Sciatic nerve (tissue), 2 donors: ENCODE measurements around the gene AHNAK. TPM values are rescaled to one million over a fixed set of nuclear protein-coding genes. Genes with fewer than 3 reads are reported as not detected.

ENCODE experiments used
- ATAC-seq: fragments of 200-7000 bp; cut with Tn5 transposase; one replicate; pipeline ENCODE4 v1.9.1; 2020; ENCODE audit warnings: mild to moderate bottlenecking, moderate library complexity
- DNase-seq: peaks from one replicate; pipeline ENCODE4 v3.0.0-alpha.2; 2020; ENCODE audit warnings: low spot score
- intact Hi-C: fragments of 100-400 bp; cut with DNase I; formaldehyde crosslinking; loops from one replicate; pipeline ENCODE4 v1.14.2; 2022
- total RNA-seq: library from RNA; stranded (reverse); fragmentation: NEBNext Ultra II Directional; extraction: Animal tissue kit (Norgen Biotek cat#: 25700); gene quantifications from one replicate; pipeline ENCODE4 v1.2.1, GENCODE V29; 2021
- donor health status: DM: no; HTN: no; CAD: no.
- donor health status: DM: no; HTN: no; CAD: no.

The AHNAK gene
- total RNA-seq, 1 donor from 2014 or later = 2,773 TPM

- intact Hi-C loops = no loop called here
- DNase-seq = no peak
- ATAC-seq = peak; percentile 43
These were observed 113.3 kb downstream of the AHNAK start for GRCh38 chr11:62433141-62433903.

- DNase-seq (no peak), ATAC-seq (no peak)
- intact Hi-C loops = no loop called here
These were observed 113.9 kb downstream of the AHNAK start for GRCh38 chr11:62432695-62433094.

- ATAC-seq = no peak
- no peak for DNase-seq
- intact Hi-C loops = no loop called here
These were observed 115.3 kb downstream of the AHNAK start for GRCh38 chr11:62431171-62431901.

DNA sequence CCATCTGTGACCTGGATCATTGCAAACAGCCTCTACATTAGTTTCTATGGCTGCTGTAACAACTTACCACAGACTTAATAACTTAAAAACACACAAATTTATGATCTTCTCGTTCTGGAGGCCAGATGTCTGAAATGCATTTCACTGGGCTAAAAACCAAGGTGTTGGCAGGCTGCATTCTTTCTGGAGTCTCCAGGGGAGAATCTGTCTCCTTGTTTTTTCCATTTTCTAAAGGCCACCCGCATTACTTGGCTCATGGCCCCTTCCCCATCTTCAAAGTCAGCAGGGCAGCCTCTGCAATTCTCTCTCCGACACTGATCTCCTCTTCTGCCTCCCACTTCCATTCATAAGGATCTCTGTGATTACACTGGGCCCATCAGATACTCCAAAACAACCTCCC is 116.2 kb downstream of the AHNAK start:
- intact Hi-C loops = no loop called here
- no peak for ATAC-seq

DNA sequence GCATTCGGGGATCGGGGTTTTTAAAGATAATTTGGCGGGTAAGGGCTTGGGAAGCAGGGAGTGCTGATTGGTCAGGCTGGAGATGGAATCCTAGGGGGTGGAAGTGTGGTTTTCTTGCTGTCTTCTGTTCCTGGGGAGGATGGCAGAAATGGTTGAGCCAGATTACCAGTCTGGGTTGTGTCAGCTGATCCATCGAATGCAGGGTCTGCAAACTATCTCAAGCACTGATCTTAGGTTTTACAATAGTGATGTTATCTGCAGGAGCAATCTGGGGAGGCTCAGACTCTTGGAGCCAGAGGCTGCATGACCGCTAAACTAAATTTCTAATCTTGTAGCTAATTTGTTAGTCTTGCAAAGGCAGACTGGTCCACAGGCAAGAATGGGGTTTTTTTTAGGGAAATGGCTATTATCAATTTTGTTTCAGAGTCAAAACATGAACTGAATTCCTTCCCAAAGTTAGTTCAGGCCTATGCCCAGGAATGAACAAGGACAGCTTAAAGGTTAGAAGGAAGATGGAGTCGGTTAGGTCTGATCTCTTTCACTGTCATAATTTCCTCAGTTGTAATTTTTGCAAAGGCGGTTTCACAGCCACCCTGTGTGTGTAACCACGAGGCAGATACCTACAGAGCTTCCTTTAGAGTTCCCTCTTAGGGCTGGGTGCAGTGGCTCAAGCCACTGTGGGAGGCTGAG is 117.6 kb downstream of the AHNAK start:
- ATAC-seq (no peak), DNase-seq (no peak)
- intact Hi-C loops = loop anchor here (5.0 kb wide), 1 partner anchor 113 kb away; no protein-coding TSS in a partner anchor

More for the DNA sequence above, 116.2 kb downstream of the AHNAK start:
- no peak for DNase-seq

- ATAC-seq = no peak
These were observed 118.9 kb downstream of the AHNAK start for GRCh38 chr11:62427630-62428233.

DNA sequence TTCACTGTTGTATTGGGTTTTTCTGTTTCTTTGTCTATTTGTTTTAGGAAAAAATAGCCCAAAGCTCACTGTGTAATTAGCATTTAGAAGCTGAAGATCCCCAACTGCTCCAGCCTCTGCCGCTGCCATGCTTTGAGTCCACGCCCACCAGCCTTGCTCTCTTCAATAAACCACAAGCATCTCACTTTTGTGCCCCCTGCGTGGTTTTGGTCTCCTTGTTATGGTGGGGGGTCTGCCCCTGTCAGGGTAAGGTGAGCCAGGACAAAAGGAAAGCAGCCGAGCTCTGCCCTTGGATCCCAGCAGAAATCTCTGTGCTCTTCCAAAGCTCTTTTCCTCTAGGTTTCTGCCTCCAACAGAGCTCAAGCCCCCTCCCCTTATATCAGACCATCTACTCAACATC is 123.6 kb downstream of the AHNAK start:
- DNase-seq = no peak
- intact Hi-C loops = no loop called here
- ATAC-seq = no peak

More at GRCh38 chr11:62427630-62428233, 118.9 kb downstream of the AHNAK start:
- intact Hi-C loops = loop anchor here (5.0 kb wide), 1 partner anchor 115 kb away; no protein-coding TSS in a partner anchor
- DNase-seq = no peak

GRCh38 chr11:62421996-62422395 is 124.6 kb downstream of the AHNAK start:
- intact Hi-C loops = no loop called here
- DNase-seq = no peak
- ATAC-seq = no peak

- no peak for DNase-seq
- ATAC-seq = no peak
- intact Hi-C loops = no loop called here
These were observed 125.7 kb downstream of the AHNAK start for GRCh38 chr11:62420882-62421281.

GRCh38 chr11:62419943-62420342 is 126.7 kb downstream of the AHNAK start:
- ATAC-seq (no peak), DNase-seq (no peak)
- intact Hi-C loops = no loop called here

DNA sequence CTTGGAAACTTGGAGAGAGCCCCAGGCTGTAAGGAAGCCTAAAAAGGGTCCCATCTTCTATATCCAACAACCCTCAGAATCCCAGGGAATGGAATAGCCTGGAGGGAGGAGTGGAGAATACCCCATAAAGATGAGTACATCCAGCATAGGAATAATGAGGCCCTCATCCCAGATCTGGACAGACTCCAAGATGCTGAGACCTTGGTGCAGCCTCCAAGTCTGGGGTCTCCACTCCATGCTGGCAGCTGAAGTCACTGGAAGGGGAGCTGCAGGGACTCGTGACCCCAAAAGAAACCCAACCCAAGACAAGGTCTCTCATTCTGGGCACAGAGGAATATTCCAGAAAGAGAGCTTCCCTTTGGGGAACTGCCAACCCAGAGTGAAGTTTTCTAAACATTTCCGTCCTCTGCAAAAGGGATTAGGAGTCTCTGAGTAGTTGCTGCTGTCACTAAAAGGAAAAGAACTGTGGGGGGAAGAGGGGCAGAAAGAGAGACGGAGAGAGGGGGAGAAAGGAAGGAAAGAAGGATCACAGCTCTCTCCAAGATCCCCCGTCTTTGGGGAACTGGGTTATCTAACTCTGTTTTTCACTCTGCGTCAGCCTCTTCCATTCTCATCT is 127.2 kb downstream of the AHNAK start:
- DNase-seq (no peak), ATAC-seq (peak; percentile 31)
- intact Hi-C loops = no loop called here

- DNase-seq (no peak), ATAC-seq (no peak)
- intact Hi-C loops = no loop called here
These were observed 127.9 kb downstream of the AHNAK start, which contains the start of gene SCGB1A1 for GRCh38 chr11:62418733-62419132. Gene SCGB1A1, plus strand, starts transcription at chr11:62419033. Its CDS starts 63 bp downstream, at chr11:62419096.

- ATAC-seq = no peak
- intact Hi-C loops = no loop called here
- DNase-seq = no peak
These were observed 128.5 kb downstream of the AHNAK start for GRCh38 chr11:62418136-62418535.

DNA sequence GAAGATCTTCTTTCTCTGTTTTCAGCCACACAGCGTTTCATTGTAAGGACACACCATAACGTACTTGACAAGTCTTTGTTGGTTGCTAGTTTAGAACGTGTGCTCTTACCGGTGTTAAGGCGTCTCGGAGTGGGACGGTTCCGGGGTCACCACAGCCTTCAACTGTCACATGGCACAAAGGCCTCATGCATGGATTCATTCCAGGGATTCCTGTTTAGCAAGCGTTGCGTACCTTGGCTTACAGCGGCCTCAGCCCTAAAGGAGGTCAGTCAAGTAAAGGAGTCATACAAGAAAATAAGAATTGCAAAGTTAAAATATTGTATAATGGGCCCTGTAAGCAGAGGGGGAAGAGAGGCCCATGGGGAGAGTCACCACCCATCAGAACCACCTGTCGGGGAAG is 130.0 kb downstream of the AHNAK start:
- no peak for DNase-seq
- intact Hi-C loops = no loop called here
- ATAC-seq = no peak

GRCh38 chr11:62413060-62413696 is 133.4 kb downstream of the AHNAK start:
- intact Hi-C loops = no loop called here
- DNase-seq (no peak), ATAC-seq (peak; percentile 60)

GRCh38 chr11:62411524-62411923 is 135.1 kb downstream of the AHNAK start:
- intact Hi-C loops = no loop called here

DNA sequence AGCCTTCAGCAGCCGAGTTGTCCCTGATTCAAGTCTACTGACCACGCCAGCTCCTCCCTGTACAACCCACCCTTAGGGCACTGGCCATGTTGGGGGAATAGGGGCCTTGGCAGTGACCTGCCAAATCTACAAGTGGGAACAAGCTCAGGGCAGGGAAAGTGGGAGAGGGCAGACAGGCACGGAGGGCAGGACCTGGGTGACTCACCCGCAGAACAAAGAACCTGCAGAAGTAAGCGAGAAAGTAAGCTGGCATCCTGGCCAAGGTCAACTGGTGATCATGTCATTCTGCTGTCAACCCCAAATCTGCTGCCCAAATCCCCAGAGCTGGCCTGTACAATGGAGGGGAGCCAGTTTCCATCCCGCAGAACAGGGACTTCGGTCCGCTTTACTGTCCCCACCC is 135.6 kb downstream of the AHNAK start:
- no peak for ATAC-seq
- intact Hi-C loops = no loop called here
- no peak for DNase-seq

More at GRCh38 chr11:62411524-62411923, 135.1 kb downstream of the AHNAK start:
- no peak for DNase-seq
- no peak for ATAC-seq

DNA sequence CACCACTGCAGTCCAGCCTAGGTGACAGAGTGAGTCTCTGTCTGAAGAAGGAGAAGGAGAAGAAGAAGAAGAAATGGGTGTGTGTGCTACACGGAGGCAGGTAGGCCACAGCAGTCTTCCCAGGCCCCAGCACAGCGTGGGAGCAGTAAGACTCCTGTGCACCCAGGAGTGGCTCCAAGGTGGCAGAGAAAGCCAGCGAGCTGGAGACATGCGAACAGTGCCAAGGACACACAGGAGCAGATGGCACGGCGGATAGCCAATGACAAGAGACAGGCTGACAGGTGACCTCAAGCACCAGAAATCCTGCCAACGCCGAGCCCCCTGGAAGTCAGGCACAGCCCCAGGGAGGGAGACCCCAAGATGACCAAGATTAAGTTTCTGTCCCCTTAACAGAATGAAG is 136.8 kb downstream of the AHNAK start:
- intact Hi-C loops = no loop called here
- DNase-seq (no peak), ATAC-seq (no peak)
